GM19438 (cell line): ENCODE measurements around the gene AGBL2.
A peak's percentile ranks its signal among the peaks of the same experiment; 100 is the strongest.
"Not testable (repeated sequence)": the region's sequence is repeated elsewhere in the genome, so short reads cannot be mapped to it uniquely, and the experiment has no call there.

Experiments used
- ATAC-seq: cut with Tn5 transposase; IDR thresholded peaks from one replicate; pipeline ENCODE4 v1.9.1; 2021; ENCODE audit warnings: low read depth; ENCODE audit not compliant: unreplicated experiment

The AGBL2 gene

GRCh38 chr11:47715082-47715669 lies at the start of gene AGBL2:
Gene AGBL2, minus strand, starts transcription at chr11:47715369. Its CDS starts 719 bp downstream, at chr11:47714650.
- peak; percentile 98 for ATAC-seq

- not testable (repeated sequence) for ATAC-seq
Observed at GRCh38 chr11:47759291-47759690, 44.1 kb upstream of the AGBL2 start.

GRCh38 chr11:47756208-47756607 lies 41.0 kb upstream of the AGBL2 start:
- ATAC-seq, result no peak

- no peak for ATAC-seq
Observed at GRCh38 chr11:47750725-47751124, 35.6 kb upstream of the AGBL2 start.

- ATAC-seq, result not testable (repeated sequence)
Observed at GRCh38 chr11:47742494-47742893, 27.3 kb upstream of the AGBL2 start.

- not testable (repeated sequence) for ATAC-seq
Observed at GRCh38 chr11:47737817-47738216, 22.6 kb upstream of the AGBL2 start.

GRCh38 chr11:47732271-47732670 lies 17.1 kb upstream of the AGBL2 start:
- ATAC-seq, result no peak

- ATAC-seq, result no peak
Observed at GRCh38 chr11:47731475-47731874, 16.3 kb upstream of the AGBL2 start.

- ATAC-seq, result no peak
Observed at GRCh38 chr11:47726878-47727514, 11.8 kb upstream of the AGBL2 start.

GRCh38 chr11:47726118-47726442 lies 10.9 kb upstream of the AGBL2 start:
- ATAC-seq, result no peak

GRCh38 chr11:47725442-47726117 lies 10.4 kb upstream of the AGBL2 start:
- no peak for ATAC-seq

- ATAC-seq, result no peak
Observed at GRCh38 chr11:47724041-47724729, 9.0 kb upstream of the AGBL2 start.

- ATAC-seq, result no peak
Observed at GRCh38 chr11:47723041-47723440, 7.9 kb upstream of the AGBL2 start.

GRCh38 chr11:47720651-47721050 lies 5.5 kb upstream of the AGBL2 start:
- ATAC-seq, result no peak

GRCh38 chr11:47716692-47717091 lies 1.5 kb upstream of the AGBL2 start:
- no peak for ATAC-seq

- ATAC-seq, result peak; percentile 19
Observed at GRCh38 chr11:47714554-47715081, 551 bp downstream of the AGBL2 start.

- no peak for ATAC-seq
Observed at GRCh38 chr11:47711816-47712215, 3.4 kb downstream of the AGBL2 start.

GRCh38 chr11:47711225-47711624 lies 3.9 kb downstream of the AGBL2 start:
- ATAC-seq, result no peak

GRCh38 chr11:47707275-47707786 lies 7.8 kb downstream of the AGBL2 start:
- ATAC-seq, result not testable (repeated sequence)

- no peak for ATAC-seq
Observed at GRCh38 chr11:47705721-47706120, 9.4 kb downstream of the AGBL2 start.

GRCh38 chr11:47691979-47692378 lies 23.2 kb downstream of the AGBL2 start:
- ATAC-seq, result no peak
